Right lung (tissue), 5 donors: ENCODE measurements around the gene NOS1. TPM values are rescaled to one million over a fixed set of nuclear protein-coding genes. Genes with fewer than 3 reads are reported as not detected.
A peak's percentile ranks its signal among the peaks of the same experiment; 100 is the strongest.
"Not testable (repeated sequence)": the region's sequence is repeated elsewhere in the genome, so short reads cannot be mapped to it uniquely, and the experiment has no call there.

Experiments
- DNase-seq, 2 donors: peaks; one replicate each; pipeline ENCODE4 v3.0.0-alpha.2; 2013
- polyA plus RNA-seq, 5 donors: library from polyadenylated mRNA; unstranded; fragments of 120-200 nt; gene quantifications; one replicate each; pipeline versions ENCODE4 v1.2.1 to v1.2.3, GENCODE V29; 2013; ENCODE audit warnings: inconsistent platforms in 1 of 5, low replicate concordance in 1 of 5; ENCODE audit not compliant: insufficient read length in 5 of 5, insufficient read depth in 1 of 5

Gene NOS1
- polyA plus RNA-seq, 5 donors, result 0.12 to 0.46 (median 0.32) TPM

DNA sequence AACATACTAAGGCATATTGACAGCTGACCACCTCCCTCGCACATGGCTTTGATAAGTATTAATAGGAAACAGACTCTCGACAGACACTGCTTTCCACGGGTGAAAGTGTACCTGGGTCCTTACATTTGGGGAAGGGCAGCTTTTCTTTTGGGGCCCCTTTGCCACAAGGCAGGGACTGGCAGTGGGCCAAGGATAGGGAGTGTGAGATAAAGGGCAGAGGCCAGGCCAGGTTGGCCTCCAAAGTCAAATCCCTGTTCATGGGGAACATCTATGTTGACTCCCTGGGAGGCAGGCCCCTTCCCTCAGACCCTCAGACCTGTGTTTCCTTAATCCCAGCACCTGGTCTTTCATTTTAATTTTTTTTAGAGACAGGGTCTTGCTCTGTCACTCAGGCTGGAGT lies 151.8 kb downstream of the NOS1 start:
- no peak for DNase-seq

DNA sequence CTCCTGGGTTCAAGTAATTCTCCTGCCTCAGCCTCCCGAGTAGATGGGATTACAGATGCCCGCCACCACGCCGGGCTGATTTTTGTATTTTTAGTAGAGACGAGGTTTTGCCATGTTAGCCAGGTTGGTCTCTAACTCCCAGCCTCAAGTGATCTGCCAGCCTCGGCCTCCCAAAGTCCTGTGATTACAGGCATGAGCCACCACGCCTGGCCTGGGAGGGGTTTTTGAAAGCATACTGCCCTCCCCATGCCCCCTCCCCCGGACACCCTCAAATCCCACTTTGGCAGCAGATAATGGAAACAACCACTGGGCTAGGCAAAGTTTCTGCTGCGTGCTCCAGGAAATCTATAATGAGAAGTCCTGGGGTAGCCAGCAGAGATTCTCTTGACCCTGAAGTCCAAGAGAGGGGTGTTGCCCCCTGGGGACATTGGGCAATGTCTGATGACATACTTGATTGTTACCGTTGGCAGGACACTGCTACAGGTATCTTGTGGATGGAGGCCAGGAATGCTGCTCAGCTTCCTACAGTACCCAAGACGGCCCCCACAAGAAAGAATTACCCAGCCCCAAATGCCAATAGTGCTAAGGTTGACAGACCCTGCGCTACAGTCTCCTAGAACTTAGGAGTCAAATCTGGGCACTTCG lies 152.5 kb downstream of the NOS1 start:
- DNase-seq, result no peak

DNA sequence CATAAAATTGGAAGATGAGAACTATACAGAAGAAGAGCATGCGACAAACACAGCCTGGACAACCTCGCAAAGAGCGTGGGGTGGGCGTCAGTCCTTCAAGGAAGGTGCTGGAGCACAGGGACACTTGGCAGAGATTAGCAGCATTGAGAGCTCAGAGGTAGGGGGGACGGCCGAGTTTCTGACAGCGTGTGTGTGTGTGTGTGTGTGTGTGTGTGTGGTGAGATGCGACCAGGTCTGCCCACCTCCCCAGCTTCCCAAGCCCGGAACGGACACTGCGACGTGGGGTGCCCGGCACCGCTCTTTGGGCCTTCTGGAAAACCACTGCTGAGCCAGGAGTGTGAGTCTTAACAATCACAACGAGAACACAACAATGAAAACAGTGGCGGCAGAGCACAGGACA lies 153.2 kb downstream of the NOS1 start:
- no peak for DNase-seq

DNA sequence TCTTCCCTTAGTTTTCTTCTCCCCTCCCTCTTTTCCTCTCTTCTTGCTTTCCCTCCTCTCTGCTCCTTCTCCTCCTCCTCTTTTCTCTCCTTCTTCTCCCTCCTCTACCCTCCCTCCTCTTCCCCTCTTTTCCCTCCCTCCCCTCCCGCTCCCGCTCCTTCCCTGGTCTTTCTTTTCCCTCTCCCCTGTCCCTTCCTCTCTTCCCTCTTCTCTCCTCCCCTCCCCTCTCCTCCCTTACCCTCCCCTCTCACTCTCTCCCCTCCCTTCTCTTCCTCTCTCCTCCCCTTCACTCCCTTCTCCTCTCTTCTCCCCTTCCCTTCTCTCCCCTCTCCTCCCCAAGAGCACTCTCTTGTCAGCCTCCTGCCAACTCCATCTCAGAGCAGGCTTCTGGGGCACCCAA lies 153.8 kb downstream of the NOS1 start:
- DNase-seq, result no peak

DNA sequence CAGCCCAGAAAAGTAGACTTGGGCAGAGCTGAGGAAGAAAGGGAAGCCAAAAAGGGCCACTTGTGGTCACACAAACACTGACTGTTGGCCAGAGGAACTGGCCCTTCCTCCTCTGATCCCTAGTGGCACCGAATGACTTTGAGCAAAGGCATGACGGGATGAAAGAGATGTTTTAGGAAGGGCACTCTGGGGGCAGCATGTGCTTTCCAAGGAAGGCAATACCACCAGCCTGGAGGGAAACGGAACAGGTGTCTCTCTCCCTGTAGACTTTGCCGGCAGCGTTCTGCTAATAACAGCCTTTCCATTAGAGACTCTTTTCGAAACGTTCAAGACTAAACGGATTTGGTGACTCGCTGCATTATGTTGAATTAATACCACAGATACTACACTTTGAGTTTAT lies 158.9 kb downstream of the NOS1 start:
- no peak for DNase-seq

DNA sequence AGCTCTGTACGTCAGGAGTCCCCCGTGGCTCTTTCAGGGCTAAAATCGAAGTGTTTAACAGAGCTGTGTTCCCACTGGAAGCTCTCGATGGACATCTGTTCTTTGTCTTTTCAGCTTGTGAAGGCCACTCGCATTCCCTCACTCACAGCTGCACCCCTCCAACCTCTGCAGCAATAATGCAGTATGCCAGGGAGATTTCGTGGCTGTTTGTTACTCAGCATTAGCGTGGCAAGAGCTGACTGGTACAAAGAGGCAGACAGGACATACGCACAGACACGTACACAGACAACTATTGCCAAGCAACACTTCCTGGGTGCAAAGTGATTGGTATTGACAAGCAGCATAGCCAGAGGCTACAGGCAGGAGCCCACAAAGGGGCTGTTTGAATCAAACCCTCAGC lies 159.4 kb downstream of the NOS1 start:
- no peak for DNase-seq

DNA sequence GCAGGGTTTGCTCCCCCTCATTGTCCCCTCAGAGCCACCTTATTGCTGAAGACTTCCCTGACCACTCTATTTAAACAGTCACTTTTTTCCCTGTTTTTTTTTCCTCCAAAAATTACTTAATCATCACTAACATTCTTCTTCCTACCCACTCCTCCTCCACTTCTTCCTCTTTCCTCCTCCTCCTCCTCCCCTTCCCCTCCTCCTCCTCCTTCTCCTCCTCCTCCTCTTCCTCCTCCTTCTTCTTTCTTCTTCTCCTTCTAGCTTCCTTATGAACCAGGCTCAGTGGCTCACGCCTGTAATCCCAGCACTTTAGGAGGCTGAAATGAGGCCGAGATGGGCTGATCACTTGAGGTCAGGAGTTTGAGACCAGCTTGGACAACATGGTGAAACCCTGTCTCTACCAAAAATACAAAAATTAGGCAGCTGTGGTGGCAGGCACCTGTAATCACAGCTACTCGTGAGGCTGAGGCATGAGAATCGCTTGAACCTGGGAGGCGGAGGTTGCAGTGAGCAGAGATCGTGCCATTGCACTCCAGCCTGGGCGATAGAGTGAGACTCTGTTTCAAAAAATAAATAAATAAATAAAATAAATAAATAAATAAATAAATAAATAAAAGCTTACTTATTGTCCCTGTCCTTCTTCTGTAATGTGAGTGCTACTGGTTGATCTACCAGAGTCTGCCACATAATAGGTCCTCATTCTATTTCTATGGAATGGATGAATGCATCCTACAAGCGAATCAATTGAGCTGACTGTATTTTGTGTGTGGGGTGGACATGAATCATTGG lies 161.3 kb downstream of the NOS1 start:
- DNase-seq, result not testable (repeated sequence)

DNA sequence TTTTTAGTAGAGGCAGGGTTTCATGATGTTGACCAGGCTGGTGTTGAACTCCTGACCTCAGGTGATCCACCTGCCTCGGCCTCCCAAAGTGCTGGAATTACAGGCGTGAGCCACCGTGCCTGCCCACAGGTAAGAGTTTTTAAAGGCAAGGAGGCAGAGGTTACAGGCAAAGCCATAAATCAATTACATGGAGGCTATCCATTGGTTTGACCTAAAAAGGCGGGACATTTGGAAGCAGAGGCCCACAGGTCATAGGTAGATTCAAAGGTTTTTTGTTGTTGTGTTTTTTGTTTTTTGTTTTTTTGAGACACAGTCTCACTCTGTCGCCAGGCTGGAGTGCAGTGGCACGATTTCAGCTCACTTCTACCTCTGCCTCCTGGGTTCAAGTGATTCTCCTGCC lies 165.1 kb downstream of the NOS1 start:
- not testable (repeated sequence) for DNase-seq

DNA sequence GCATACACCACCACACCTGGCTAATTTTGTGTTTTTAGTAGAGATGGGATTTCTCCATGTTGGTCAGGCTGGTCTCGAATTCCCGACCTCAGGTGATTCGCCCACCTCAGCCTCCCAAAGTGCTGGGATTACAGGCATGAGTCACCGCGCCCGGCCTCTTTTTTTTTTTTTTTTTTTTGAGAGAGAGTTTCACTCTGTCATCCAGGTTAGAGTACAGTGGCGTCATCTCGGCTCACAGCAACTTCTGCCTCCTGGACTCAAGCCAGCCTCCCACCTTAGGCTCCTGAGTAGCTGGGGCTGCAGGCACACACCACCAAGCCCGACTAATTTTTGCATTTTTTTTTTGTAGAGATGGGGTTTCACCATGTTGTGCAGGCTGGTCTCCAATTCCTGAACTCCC lies 166.4 kb downstream of the NOS1 start:
- DNase-seq, result not testable (repeated sequence)

DNA sequence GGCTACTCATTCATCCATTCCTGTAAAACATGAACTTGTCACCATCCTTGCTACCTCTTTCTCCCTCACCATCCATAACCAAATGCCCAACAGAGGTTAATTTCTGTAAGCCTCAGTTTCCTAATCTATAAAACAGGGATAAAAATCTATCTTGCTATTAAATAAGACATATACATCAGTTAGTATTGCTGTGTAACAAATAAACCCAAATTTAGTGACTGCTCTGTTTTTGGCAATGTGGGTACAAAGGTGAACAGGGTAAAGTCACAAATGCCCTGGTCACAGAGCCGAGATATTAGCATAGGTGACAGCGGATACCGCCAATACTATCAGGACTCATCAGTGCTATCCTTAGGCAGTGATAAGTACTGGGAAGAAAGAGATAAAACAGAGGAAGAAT lies 167.5 kb downstream of the NOS1 start:
- DNase-seq, result no peak

DNA sequence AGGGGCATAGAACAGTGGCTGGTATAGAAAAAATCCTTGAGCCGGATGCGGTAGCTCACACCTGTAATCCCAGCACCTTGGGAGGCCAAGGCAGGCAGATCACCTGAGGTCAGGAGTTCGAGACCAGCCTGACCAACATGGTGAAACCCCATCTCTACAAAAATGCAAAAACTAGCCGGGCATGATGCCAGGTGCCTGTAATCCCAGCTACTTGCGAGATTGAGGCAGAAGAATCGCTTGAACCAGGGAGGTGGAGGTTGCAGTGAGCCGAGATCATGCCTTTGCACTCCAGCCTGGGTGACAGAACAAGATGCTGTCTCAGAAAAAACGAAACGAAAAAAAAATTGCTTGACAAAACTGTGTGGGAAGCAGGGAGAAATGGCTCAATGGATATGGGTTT lies 168.8 kb downstream of the NOS1 start:
- DNase-seq, result not testable (repeated sequence)

DNA sequence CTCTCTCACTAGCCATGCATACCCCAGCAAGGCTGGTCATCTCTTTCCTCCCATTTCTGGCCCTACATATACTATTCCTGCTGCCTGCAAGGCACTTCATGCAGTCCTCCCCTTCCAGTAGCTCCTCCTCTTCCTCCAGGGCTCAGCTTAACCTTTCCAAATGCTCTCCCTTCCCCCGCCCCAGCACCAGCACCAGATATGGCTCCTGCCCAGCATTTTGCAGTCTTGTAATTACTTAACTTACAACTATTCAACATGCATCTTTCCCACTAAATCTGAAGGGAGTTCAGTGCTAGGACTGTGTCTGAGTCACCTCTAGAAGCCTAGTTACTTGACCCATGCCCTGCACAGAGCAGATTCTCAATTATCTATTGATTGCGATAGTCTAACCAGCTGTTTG lies 169.4 kb downstream of the NOS1 start:
- no peak for DNase-seq

DNA sequence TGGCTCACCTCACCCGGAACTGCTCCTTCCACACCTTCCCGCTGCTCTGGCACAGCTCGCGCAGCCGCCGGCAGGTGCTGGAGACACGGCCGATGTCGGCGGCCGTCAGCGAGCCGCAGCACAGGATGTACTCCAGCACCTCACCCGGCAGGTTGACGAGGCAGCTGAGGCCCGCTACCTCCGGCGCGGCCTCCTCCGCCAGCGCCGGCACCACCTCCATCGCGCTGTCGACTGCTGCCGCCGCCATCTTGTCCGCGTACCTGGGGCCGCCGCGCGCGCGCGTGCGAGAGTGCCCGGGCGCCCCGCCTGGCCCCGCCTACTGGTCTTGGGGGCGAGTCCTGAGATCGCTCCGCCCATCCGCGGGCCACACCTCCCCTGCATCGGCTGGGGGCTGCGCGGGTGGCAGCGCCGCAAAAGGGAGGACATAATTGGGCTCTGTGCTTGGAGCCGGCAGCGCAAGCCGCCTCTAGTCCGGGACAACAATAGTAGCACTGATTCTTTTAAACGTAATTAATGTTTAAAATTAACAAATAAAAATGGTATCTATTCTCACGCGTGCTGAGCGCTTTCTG lies 171.1 kb downstream of the NOS1 start, which contains the start of gene FBXO21:
TSS of gene FBXO21 (minus strand) at position 261 of the 572 bp plus-strand sequence. CDS start at position 247, 14 bp downstream.
- peak; percentile 88 to 89 for DNase-seq

DNA sequence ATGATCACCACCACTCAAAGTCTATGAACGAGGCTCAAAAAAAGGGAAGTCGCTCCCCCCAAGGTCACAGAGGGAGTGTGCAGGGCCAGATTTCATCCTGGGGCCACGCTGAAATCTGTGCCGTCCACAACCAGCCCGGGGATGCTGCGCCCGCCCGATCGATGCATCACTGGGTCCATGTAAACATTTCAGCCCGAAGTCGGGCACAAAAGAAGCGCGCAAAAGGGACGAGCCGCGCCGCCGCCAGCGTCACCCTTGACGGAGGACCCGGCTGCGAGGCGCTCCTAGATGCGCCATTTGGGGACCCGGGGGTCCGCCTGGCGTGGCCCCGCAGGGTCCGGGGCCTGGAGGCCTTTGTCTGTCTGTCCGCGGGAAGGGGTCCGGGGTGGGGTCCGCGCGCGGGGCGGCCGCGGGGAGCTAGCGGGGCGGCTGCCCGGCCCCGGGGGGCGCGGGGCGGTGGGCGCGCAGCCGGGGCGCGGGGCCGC lies 171.7 kb downstream of the NOS1 start:
- peak; percentile 40 to 42 for DNase-seq

DNA sequence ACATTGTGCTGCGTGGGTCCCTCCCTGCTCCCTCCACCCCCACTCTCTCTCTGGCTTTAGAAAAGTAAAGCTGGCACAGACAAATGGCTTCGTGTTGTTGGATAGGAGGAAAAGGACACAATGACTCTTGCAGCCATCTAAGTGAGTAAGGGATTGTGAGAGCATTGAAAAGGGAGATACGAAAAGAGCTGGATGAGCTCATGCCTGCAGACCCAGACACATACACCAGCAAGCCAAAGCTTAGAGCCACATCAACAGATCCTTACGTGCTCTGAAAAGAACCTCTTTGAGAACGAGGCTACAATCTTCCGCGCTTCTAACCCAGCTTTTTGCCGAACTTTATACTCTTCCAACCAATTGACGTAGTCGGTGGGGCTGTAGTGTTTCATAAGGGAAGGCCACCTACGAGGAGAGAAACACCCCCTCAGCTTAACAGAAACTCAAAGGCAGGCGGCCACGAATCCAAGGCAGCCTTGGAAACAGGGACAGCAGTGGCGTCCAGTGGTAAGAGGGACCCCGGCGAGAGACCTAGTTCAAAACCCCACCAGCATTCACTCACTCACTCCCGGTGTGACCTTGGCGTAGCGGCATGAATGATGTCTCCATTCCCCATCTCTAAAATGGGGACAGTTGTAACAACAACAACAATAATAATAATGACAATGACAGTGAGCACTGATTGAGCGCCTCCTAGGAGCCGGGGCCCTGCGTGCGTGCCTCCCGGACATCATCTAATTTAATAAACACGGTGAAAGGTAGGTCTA lies 172.3 kb downstream of the NOS1 start:
- DNase-seq, result peak; percentile 32 to 52

DNA sequence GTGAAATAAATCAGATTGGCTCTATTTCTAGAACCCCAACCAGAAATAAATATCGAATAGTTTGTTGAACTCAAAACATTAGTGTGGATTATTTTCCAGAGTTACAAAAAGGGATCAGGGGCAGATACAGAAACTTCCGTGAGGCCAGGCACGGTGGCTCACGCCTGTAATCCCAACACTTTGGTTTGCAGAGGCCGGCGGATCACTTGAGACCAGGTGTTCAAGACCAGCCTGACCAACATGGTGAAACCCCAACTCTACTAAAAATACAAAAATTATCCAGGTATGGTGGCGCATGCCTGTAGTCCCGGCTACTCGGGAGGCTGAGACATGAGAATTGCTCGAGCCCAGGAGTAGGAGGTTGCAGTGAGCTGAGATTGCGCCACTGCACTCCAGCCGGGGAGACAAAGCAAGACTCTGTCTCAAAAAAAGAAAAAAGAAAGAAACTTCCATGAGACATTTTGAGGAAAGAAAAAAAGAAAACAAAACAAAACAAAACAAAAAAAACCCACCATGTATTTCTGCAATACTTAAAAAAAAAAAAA lies 173.2 kb downstream of the NOS1 start:
- no peak for DNase-seq

DNA sequence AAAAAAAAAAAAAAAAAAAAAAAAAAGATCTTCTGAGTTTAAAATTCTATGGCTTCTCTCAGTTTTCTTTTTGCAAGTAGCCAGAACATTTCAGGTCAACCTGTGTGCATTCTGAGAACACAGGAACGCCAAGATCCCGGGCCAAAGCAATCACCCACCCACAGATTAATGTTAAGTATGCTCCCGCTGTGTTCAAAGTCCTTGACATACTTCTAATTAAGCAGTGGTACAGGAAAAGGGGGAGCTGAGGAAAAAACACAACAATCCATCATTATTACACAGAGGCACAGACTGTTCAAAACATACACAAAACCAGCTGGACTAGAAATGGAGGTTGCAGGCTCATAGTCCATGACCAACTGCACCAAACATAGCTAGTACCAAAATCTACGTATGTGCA lies 174.0 kb downstream of the NOS1 start:
- peak in 1 of 2 donors; percentile 10 for DNase-seq

DNA sequence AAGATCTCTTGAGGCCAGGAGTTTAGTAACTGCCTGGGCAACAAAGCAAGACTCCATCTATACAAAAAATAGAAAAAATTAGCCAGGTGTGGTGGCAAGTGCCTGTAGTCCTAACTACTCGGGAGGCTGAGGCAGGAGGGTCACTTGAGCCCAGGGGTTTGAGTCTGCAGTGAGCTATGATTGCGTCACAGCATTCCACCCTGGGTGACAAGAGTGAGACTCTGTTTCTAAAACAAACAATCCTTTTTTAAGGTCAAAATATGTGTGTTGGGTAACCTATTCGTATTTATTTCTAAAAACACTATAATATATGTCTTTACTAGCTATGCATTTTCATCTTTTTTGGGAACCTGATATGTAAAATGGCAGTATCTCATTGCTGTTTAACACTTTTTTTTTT lies 178.6 kb downstream of the NOS1 start:
- DNase-seq, result no peak

DNA sequence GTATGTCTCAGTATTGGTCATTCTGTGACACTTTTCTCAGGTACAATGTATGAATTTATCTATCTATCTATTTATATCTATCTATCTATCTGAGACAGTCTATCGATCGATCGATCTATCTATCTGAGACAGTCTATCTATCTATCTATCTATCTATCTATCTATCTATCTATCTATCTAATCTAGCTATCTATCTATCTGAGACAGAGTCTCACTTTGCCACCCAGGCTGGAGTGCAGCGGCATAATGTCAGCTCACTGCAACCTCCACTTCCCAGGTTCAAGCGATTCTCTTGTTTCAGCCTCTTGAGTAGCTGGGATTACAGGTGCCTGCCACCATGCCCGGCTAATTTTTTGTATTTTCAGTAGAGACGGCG lies 180.0 kb downstream of the NOS1 start:
- not testable (repeated sequence) for DNase-seq

DNA sequence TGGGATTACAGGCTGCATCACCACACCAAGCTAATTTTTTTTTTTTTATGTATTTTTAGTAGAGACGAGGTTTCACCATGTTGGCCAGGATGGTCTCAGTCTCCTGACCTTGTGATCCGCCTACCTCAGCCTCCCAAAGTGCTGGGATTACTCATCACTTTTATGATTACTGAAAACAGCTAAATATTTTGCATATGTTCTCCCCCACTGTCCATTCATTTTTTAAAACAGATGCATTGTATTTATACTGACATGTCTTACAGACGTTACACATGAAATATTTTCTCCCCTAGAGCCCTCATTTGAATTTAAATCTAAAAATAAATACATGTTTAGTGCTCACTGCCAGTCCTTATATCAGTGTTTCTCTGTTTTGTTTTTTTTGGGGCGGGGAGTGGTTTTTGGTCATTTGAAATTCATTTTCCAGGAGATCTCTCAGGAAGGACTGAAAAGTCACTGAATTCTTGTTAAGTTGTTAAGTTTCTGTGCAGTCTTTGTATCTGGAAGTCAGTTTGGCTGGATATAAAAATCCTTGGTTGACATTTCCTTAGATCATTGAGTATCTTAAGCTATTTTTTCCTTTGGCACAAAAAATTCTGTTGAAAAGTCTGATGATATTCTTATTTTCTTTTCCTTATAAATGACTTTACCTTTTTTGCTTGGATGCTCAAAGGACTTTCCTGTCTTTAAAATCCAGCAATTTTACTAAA lies 180.5 kb downstream of the NOS1 start:
- DNase-seq, result no peak

DNA sequence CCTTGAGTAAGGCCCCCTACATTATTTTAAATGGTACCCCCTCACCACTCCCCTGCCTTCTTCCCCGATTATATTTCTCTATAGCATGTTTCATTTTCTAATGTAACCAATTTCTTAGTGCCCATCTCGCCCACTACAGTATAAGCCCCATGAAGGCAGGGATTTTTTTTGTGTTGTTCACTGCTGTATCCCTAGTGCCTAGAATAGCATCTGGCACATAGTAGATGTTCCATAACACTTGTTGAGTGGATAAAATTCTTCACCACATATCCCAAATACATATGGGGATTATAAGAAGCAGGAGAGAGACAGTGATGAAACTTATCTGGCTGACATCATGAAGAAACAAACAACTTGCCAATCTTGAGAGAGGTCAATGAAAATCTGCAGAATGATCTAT lies 182.7 kb downstream of the NOS1 start:
- no peak for DNase-seq
